Right lobe of liver (tissue), 6 donors: ENCODE measurements around the gene PLXNB1. TPM values are rescaled to one million over a fixed set of nuclear protein-coding genes. Genes with fewer than 3 reads are reported as not detected.
A peak's percentile ranks its signal among the peaks of the same experiment; 100 is the strongest.

Source experiments
- ATAC-seq, 4 donors: fragments of 200-7000 bp; cut with Tn5 transposase; one replicate each; pipeline ENCODE4 v1.9.1; 2020; ENCODE audit warnings: mild to moderate bottlenecking in 4 of 4, moderate library complexity in 4 of 4
- DNase-seq, 3 donors: peaks; one replicate each; pipeline ENCODE4 v3.0.0-alpha.2; 2020
- H3K27ac ChIP-seq, 3 donors: fragments of 200-600 bp; one replicate each; pipeline ENCODE4 v1.8.0; 2022
- H3K27me3 ChIP-seq, 2 donors: fragments of 200-600 bp; one replicate each; pipeline ENCODE4 v1.8.0; 2022
- H3K36me3 ChIP-seq, 4 donors: fragments of 200-600 bp; sonication (generic) in 1 of 4; one replicate each; pipeline versions ENCODE4 v1.5.1 to v1.8.0; 2017 to 2022; ENCODE audit warnings: control low read depth in 1 of 4
- H3K4me1 ChIP-seq, 4 donors: fragments of 200-600 bp; sonication (generic) in 1 of 4; one replicate each; pipeline versions ENCODE4 v1.5.1 to v1.8.0; 2017 to 2022; ENCODE audit warnings: control low read depth in 1 of 4
- H3K4me3 ChIP-seq, 3 donors: fragments of 200-600 bp; one replicate each; pipeline ENCODE4 v1.8.0; 2022
- H3K9me3 ChIP-seq, 4 donors: fragments of 200-600 bp; sonication (generic) in 1 of 4; one replicate each; pipeline versions ENCODE4 v1.5.1 to v1.8.0; 2017 to 2022; ENCODE audit warnings: control low read depth in 1 of 4
- CTCF ChIP-seq, 4 donors: fragments of 200-600 bp in 3 of 4; fragments of 450-650 bp in 1 of 4; IDR thresholded peaks; one replicate each; pipeline versions ENCODE4 v1.5.1 to v1.8.0; 2016 to 2022; ENCODE audit warnings: antibody characterized with exemption in 4 of 4, mild to moderate bottlenecking in 2 of 4
- POLR2A ChIP-seq: fragments of 450-650 bp; IDR thresholded peaks from one replicate; pipeline ENCODE4 v1.6.1; 2017; ENCODE audit warnings: antibody characterized with exemption, mild to moderate bottlenecking
- WGBS: methylation state at CpG from one replicate; pipeline ENCODE4 v1.1.6; 2018; ENCODE audit warnings: low coverage, low lambda C conversion rate; ENCODE audit not compliant: insufficient coverage; ENCODE audit errors: missing lambda C conversion rate; 5-methylcytosine and 5-hydroxymethylcytosine counted together
- intact Hi-C, 2 donors: fragments of 100-400 bp; cut with DNase I; formaldehyde crosslinking; loops; one replicate each; pipeline versions ENCODE4 v1.11.2 to v1.14.1; 2022
- total RNA-seq, 6 experiments: library from RNA; depleted of rRNA in 2 of 6; stranded (reverse); fragments of >200 nt in 2 of 6; fragmentation: NEBNext Ultra II Directional in 3 of 6; extraction: Animal tissue kit (Norgen Biotek cat#: 25700) in 3 of 6; gene quantifications; one replicate each; pipeline versions ENCODE4 v1.1.0 to v1.2.4, GENCODE V29; 2016 to 2023
- donor health status: DM: no; HTN: yes; CAD: no.
- donor health status: DM: no; HTN: no; CAD: no.
- donor health status: DM: no; HTN: no; CAD: no.
- donor health status: DM: no; HTN: yes; CAD: no.
- donor health status: DM: no; HTN: yes; CAD: no.

Gene PLXNB1
- total RNA-seq, 6 experiments from 2014 or later: 65.9 to 132 (median 86.5) TPM

GRCh38 chr3:48434591-48435222, 4.8 kb upstream of the PLXNB1 start:
- Histone ChIP-seq H3K27ac (no peak overlapping the region), H3K4me3 (no peak overlapping the region), H3K36me3 (peaks cover 0 to 14% (median 0%) of the 10 kb centered on the region in 4 donors), H3K27me3 (no peaks in the 10 kb centered on the region), H3K9me3 (no peaks in the 10 kb centered on the region), H3K4me1 (peaks cover 0 to 25% (median 11%) of the 10 kb centered on the region in 4 donors)
- WGBS: 30% methylated on average over 8 of the region's 15 CpGs
- ATAC-seq (no peak), DNase-seq (peak in 1 of 3 donors; percentile 52)
- intact Hi-C loops: loop anchor here (5.0 kb wide), 2 partner anchors 37 to 162 kb away; no protein-coding TSS in a partner anchor
- no peak for TF ChIP-seq CTCF (IDR thresholded peaks at IDR 0.05)
- TF ChIP-seq POLR2A: no peak

GRCh38 chr3:48433472-48434118, 3.7 kb upstream of the PLXNB1 start:
- Histone ChIP-seq H3K4me3 (no peak overlapping the region), H3K27me3 (no peaks in the 10 kb centered on the region), H3K27ac (no peak overlapping the region), H3K36me3 (peaks cover 0 to 14% (median 0%) of the 10 kb centered on the region in 4 donors), H3K4me1 (peaks cover 0 to 21% (median 10%) of the 10 kb centered on the region in 4 donors), H3K9me3 (no peaks in the 10 kb centered on the region)
- WGBS: 75% methylated on average over 7 of the region's 12 CpGs
- intact Hi-C loops: no loop called here
- DNase-seq (no peak), ATAC-seq (no peak)
- TF ChIP-seq CTCF (IDR thresholded peaks at IDR 0.05) (no peak), POLR2A (no peak)

GRCh38 chr3:48432411-48433371, 2.8 kb upstream of the PLXNB1 start:
- DNase-seq (no peak), ATAC-seq (no peak)
- H3K4me3 ChIP-seq: no peak overlapping the region
- TF ChIP-seq CTCF (IDR thresholded peaks at IDR 0.05): peak in 3 of 4 donors; percentile 23 to 34 (median 26)
- no peak for TF ChIP-seq POLR2A
- H3K36me3 ChIP-seq: peaks cover 0 to 14% (median 0%) of the 10 kb centered on the region in 4 donors
- no peaks in the 10 kb centered on the region for H3K27me3 ChIP-seq
- 89% methylated on average over 6 of the region's 16 CpGs for WGBS
- intact Hi-C loops: no loop called here
- no peak overlapping the region for H3K27ac ChIP-seq
- H3K4me1 ChIP-seq: peaks cover 0 to 27% (median 13%) of the 10 kb centered on the region in 4 donors
- H3K9me3 ChIP-seq: no peaks in the 10 kb centered on the region

GRCh38 chr3:48431224-48432029, 1.5 kb upstream of the PLXNB1 start:
- no peak for TF ChIP-seq POLR2A
- TF ChIP-seq CTCF (IDR thresholded peaks at IDR 0.05): no peak
- Histone ChIP-seq H3K36me3 (peaks cover 0 to 14% (median 0%) of the 10 kb centered on the region in 4 donors), H3K4me3 (no peak overlapping the region), H3K27ac (peak overlapping the region in 2 of 3 donors; percentile 56 to 89), H3K4me1 (peaks cover 0 to 39% (median 20%) of the 10 kb centered on the region in 4 donors), H3K9me3 (no peaks in the 10 kb centered on the region), H3K27me3 (no peaks in the 10 kb centered on the region)
- intact Hi-C loops: no loop called here
- peak in 1 of 3 donors; percentile 10 for DNase-seq
- 32% methylated on average over 5 of the region's 8 CpGs for WGBS
- no peak for ATAC-seq
